ENCODE data around the gene KRTAP5-10.
A peak's percentile ranks its signal among the peaks of the same experiment; 100 is the strongest.

GRCh38 chr11:71566081-71566620 lies 788 bp downstream of the KRTAP5-10 start:
- TF ChIP-seq, protein P1, sequence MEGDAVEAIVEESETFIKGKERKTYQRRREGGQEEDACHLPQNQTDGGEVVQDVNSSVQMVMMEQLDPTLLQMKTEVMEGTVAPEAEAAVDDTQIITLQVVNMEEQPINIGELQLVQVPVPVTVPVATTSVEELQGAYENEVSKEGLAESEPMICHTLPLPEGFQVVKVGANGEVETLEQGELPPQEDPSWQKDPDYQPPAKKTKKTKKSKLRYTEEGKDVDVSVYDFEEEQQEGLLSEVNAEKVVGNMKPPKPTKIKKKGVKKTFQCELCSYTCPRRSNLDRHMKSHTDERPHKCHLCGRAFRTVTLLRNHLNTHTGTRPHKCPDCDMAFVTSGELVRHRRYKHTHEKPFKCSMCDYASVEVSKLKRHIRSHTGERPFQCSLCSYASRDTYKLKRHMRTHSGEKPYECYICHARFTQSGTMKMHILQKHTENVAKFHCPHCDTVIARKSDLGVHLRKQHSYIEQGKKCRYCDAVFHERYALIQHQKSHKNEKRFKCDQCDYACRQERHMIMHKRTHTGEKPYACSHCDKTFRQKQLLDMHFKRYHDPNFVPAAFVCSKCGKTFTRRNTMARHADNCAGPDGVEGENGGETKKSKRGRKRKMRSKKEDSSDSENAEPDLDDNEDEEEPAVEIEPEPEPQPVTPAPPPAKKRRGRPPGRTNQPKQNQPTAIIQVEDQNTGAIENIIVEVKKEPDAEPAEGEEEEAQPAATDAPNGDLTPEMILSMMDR (IDR thresholded peaks at IDR 0.05 in 8 of 11, conservative IDR thresholded peaks at IDR 0.05 in 3 of 11) = no peak
- TF ChIP-seq POLR2AphosphoS5 (IDR thresholded peaks at IDR 0.05) = peak in 1 of 3 donors; percentile 15
